C4-2B (cell line): ENCODE data around the gene TNFRSF11A.

Source experiments
- CTCF ChIP-seq: fragments of 450-650 bp; conservative IDR thresholded peaks from 2 replicates; pipeline ENCODE4 v1.5.1; 2017; ENCODE audit warnings: mild to moderate bottlenecking
- ZFX ChIP-seq: fragments of 450-650 bp; IDR thresholded peaks from 2 replicates; pipeline ENCODE4 v1.6.1; 2017

GRCh38 chr18:62386091-62386490 lies 61.0 kb downstream of the TNFRSF11A start:
- TF ChIP-seq CTCF, result no peak
- no peak for TF ChIP-seq ZFX
